Keratinocyte (primary cell): ENCODE results near the gene CPEB3. TPM values are rescaled to one million over a fixed set of nuclear protein-coding genes. Genes with fewer than 3 reads are reported as not detected.
"Not testable (repeated sequence)": the region's sequence is repeated elsewhere in the genome, so short reads cannot be mapped to it uniquely, and the experiment has no call there.

Experiments
- DNase-seq: peaks from one replicate; pipeline ENCODE4 v3.0.0-alpha.2; 2011; ENCODE audit warnings: low read depth, missing footprints, low spot score
- FAIRE-seq: peaks from 2 replicates; lab custom pipeline; 2011; peaks lifted over from hg19 to GRCh38; lab: Jason Lieb, UNC
- H2AFZ ChIP-seq: 2 replicates; pipeline ENCODE4 v1.6.0; 2012; ENCODE audit warnings: low read length, control low read depth, inconsistent platforms; ENCODE audit not compliant: control insufficient read depth
- H3K27ac ChIP-seq: 2 replicates; pipeline ENCODE4 v1.5.1; 2011; ENCODE audit warnings: low read length; ENCODE audit not compliant: control insufficient read depth, insufficient read depth
- H3K27me3 ChIP-seq: 3 replicates; pipeline ENCODE4 v1.6.0; 2011; ENCODE audit warnings: low read length; ENCODE audit not compliant: control insufficient read depth, insufficient read depth; ENCODE audit errors: extremely low read depth
- H3K36me3 ChIP-seq, 2 experiments: 2 replicates in 1 of 2; 3 replicates in 1 of 2; pipeline ENCODE4 v1.5.1; 2011; ENCODE audit warnings: low read length in 2 of 2, mild to moderate bottlenecking in 1 of 2; ENCODE audit not compliant: control insufficient read depth in 2 of 2, insufficient read depth in 2 of 2; ENCODE audit errors: extremely low read depth in 1 of 2
- H3K4me1 ChIP-seq: 3 replicates; pipeline ENCODE4 v1.5.1; 2011; ENCODE audit warnings: low read length; ENCODE audit not compliant: control insufficient read depth, insufficient read depth; ENCODE audit errors: extremely low read depth
- H3K4me2 ChIP-seq: 3 replicates; pipeline ENCODE4 v1.6.0; 2011; ENCODE audit warnings: low read depth, low read length; ENCODE audit not compliant: control insufficient read depth, insufficient read depth; ENCODE audit errors: extremely low read depth
- H3K4me3 ChIP-seq, 3 experiments: fragments of 200-600 bp in 1 of 3; sonication (generic) in 1 of 3; 2 replicates in 2 of 3; 3 replicates in 1 of 3; pipeline ENCODE4 v1.5.1; 2011 to 2016; ENCODE audit warnings: low read length in 3 of 3, mild to moderate bottlenecking in 3 of 3, control low read depth in 2 of 3, inconsistent platforms in 1 of 3, low read depth in 1 of 3, mixed read lengths in 1 of 3, mixed run types in 1 of 3, moderate library complexity in 1 of 3; ENCODE audit not compliant: control insufficient read depth in 2 of 3, insufficient read depth in 2 of 3; ENCODE audit errors: extremely low read depth in 1 of 3
- H3K79me2 ChIP-seq: 2 replicates; pipeline ENCODE4 v1.6.0; 2012; ENCODE audit warnings: low read length; ENCODE audit not compliant: control insufficient read depth, insufficient read depth
- H3K9ac ChIP-seq: 3 replicates; pipeline ENCODE4 v1.6.0; 2011; ENCODE audit warnings: low read length; ENCODE audit not compliant: control insufficient read depth, insufficient read depth; ENCODE audit errors: extremely low read depth
- H3K9me1 ChIP-seq: 3 replicates; pipeline ENCODE4 v1.6.0; 2011; ENCODE audit warnings: low read length; ENCODE audit not compliant: control insufficient read depth, insufficient read depth; ENCODE audit errors: extremely low read depth
- H3K9me3 ChIP-seq: 2 replicates; pipeline ENCODE4 v1.5.1; 2012; ENCODE audit warnings: low read depth, low read length; ENCODE audit not compliant: control insufficient read depth
- H4K20me1 ChIP-seq: 3 replicates; pipeline ENCODE4 v1.6.0; 2011; ENCODE audit warnings: low read length; ENCODE audit not compliant: control insufficient read depth, insufficient read depth; ENCODE audit errors: extremely low read depth
- EZH2 ChIP-seq: IDR thresholded peaks from one replicate; pipeline ENCODE4 v1.6.1; 2012; ENCODE audit warnings: inconsistent platforms, mild to moderate bottlenecking, low read length, moderate library complexity
- dilution Hi-C: fragments of 300-500 bp; cut with MboI; formaldehyde crosslinking; loops from one replicate; pipeline ENCODE4 v1.7.0; 2020; ENCODE audit warnings: low sequenced_read_pairs; ENCODE audit not compliant: extremely low pct_ligation_motif_present
- polyA plus RNA-seq, 5 experiments: library from polyadenylated mRNA; depleted of rRNA in 3 of 5; stranded (reverse) in 3 of 5; stranded (forward) in 1 of 5; unstranded in 1 of 5; fragments of >200 nt; gene quantifications; 1 replicate in 1 of 5; 2 replicates in 3 of 5; 3 replicates in 1 of 5; pipeline versions ENCODE4 v1.2.1 to v1.2.3, GENCODE V29; 2011 to 2012; ENCODE audit warnings: missing spikeins in 2 of 5, low read depth in 1 of 5, low replicate concordance in 1 of 5
- TF ChIP-seq, protein P1 (sequence below), 3 experiments: IDR thresholded peaks in 1 of 3; conservative IDR thresholded peaks in 1 of 3; optimal IDR thresholded peaks in 1 of 3; 2 replicates in 2 of 3; 3 replicates in 1 of 3; pipeline versions ENCODE3 to v1.5.1; 2011; ENCODE audit warnings: low read length in 3 of 3, mild to moderate bottlenecking in 3 of 3, moderate library complexity in 2 of 3, control low read depth in 1 of 3, inconsistent platforms in 1 of 3; ENCODE audit not compliant: insufficient read depth in 2 of 3; ENCODE audit errors: extremely low read depth in 1 of 3

The CPEB3 gene
- polyA plus RNA-seq, 1 donor (not counting 4 experiments of a cell fraction or from before 2014, with no cell fraction given), result 0.47 TPM

GRCh38 chr10:92042541-92042940 lies 248.3 kb downstream of the CPEB3 start:
- Histone ChIP-seq H3K27me3 (no peaks in the 10 kb centered on the region), H3K9me3 (no peaks in the 10 kb centered on the region), H3K4me2 (no peak overlapping the region), H3K4me3 (no peak overlapping the region), H3K27ac (no peak overlapping the region), H3K9me1 (no peaks in the 10 kb centered on the region), H4K20me1 (no peaks in the 10 kb centered on the region), H3K79me2 (no peaks in the 10 kb centered on the region), H3K36me3 (no peaks in the 10 kb centered on the region), H3K9ac (no peak overlapping the region), H2AFZ (no peak overlapping the region), H3K4me1 (no peaks in the 10 kb centered on the region)
- FAIRE-seq, result no peak
- no peak for DNase-seq
- no peak for TF ChIP-seq EZH2
- TF ChIP-seq, protein P1, sequence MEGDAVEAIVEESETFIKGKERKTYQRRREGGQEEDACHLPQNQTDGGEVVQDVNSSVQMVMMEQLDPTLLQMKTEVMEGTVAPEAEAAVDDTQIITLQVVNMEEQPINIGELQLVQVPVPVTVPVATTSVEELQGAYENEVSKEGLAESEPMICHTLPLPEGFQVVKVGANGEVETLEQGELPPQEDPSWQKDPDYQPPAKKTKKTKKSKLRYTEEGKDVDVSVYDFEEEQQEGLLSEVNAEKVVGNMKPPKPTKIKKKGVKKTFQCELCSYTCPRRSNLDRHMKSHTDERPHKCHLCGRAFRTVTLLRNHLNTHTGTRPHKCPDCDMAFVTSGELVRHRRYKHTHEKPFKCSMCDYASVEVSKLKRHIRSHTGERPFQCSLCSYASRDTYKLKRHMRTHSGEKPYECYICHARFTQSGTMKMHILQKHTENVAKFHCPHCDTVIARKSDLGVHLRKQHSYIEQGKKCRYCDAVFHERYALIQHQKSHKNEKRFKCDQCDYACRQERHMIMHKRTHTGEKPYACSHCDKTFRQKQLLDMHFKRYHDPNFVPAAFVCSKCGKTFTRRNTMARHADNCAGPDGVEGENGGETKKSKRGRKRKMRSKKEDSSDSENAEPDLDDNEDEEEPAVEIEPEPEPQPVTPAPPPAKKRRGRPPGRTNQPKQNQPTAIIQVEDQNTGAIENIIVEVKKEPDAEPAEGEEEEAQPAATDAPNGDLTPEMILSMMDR (optimal IDR thresholded peaks at IDR 0.05 in 1 of 3, IDR thresholded peaks at IDR 0.05 in 1 of 3, conservative IDR thresholded peaks at IDR 0.05 in 1 of 3; ENCODE audit: extremely low read depth in 1 of 3, insufficient read depth in 2 of 3, low read length in 3 of 3), result no peak
- dilution Hi-C loops, result no loop called here

DNA sequence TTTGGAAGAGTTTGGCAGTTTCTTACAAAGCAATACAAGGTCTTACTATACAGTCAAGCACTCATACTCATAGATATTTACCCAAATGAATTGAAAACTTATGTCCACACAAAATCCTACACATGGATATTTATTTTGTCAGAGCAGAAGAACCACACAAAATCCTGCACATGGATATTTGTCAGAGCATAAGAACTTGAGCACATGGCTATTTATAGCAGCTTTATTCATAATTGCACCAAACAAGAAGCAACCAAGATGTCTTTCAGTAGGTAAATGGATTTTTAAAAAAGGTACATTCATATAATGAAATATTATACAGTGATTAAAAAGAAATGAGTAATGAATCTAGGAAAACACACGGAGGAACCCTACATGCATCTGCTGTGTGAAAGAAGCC lies 251.9 kb downstream of the CPEB3 start:
- H3K4me1 ChIP-seq, result no peaks in the 10 kb centered on the region
- dilution Hi-C loops, result no loop called here
- H3K79me2 ChIP-seq, result no peaks in the 10 kb centered on the region
- no peak overlapping the region for H3K4me3 ChIP-seq
- TF ChIP-seq, protein P1 (optimal IDR thresholded peaks at IDR 0.05 in 1 of 3, IDR thresholded peaks at IDR 0.05 in 1 of 3, conservative IDR thresholded peaks at IDR 0.05 in 1 of 3; ENCODE audit: extremely low read depth in 1 of 3, insufficient read depth in 2 of 3, low read length in 3 of 3), result no peak
- DNase-seq, result no peak
- no peak overlapping the region for H3K4me2 ChIP-seq
- H3K36me3 ChIP-seq, result no peaks in the 10 kb centered on the region
- no peak overlapping the region for H2AFZ ChIP-seq
- H3K9me1 ChIP-seq, result no peaks in the 10 kb centered on the region
- H3K9ac ChIP-seq, result no peak overlapping the region
- no peaks in the 10 kb centered on the region for H3K9me3 ChIP-seq
- H3K27ac ChIP-seq, result no peak overlapping the region
- no peaks in the 10 kb centered on the region for H3K27me3 ChIP-seq
- no peak for FAIRE-seq
- no peaks in the 10 kb centered on the region for H4K20me1 ChIP-seq

DNA sequence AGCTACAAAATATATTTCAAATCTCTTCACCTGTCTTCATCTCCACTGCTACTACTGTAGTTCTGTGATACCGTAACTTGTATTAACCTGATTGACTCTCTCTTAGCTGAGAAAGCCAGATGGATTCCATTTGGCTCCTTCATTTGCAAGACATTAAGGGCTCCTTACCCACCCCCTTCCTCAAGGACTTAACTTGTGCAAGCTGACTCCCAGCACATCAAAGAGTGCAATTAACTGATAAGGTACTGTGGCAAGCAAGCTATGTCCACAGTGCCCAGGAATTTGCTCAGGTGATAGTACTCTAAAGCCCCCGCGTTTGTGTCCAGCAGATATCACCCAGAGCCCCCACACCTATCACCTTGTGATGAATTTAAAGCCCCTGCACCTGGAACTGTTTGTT lies 257.8 kb downstream of the CPEB3 start:
- H3K27me3 ChIP-seq, H3K36me3 ChIP-seq, dilution Hi-C loops, DNase-seq, H3K4me1 ChIP-seq, H3K9me3 ChIP-seq, H3K79me2 ChIP-seq, H3K9me1 ChIP-seq, H3K4me3 ChIP-seq, H4K20me1 ChIP-seq, FAIRE-seq, H3K27ac ChIP-seq, H3K4me2 ChIP-seq, H2AFZ ChIP-seq, H3K9ac ChIP-seq: not testable (repeated sequence)
